ENCODE data around the gene KRTAP8-1.

Gene KRTAP8-1, protein sequence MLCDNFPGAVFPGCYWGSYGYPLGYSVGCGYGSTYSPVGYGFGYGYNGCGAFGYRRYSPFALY

DNA sequence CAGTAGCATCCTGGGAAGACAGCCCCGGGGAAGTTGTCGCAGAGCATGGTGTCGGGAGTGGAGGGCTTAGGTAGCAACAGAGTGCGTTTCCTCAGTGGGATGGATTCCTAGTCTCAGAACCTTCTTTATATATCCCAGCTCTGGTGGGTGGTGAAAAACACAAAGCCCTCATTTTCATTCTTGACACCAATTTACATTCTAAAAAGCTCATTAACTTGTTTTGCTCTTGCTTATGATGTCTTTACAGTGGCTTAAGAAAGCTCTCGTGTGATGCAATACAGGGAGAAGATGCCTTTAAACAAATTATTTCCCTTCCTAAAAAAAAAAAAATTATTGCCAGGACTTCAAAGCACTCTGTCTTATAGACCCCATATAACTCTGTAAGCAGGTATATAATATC, at the start of gene KRTAP8-1:
KRTAP8-1 (minus strand) TSS at position 101 of the 400 bp plus-strand sequence; CDS start at position 47, 54 bp downstream.
- DNase-seq: no peak

DNA sequence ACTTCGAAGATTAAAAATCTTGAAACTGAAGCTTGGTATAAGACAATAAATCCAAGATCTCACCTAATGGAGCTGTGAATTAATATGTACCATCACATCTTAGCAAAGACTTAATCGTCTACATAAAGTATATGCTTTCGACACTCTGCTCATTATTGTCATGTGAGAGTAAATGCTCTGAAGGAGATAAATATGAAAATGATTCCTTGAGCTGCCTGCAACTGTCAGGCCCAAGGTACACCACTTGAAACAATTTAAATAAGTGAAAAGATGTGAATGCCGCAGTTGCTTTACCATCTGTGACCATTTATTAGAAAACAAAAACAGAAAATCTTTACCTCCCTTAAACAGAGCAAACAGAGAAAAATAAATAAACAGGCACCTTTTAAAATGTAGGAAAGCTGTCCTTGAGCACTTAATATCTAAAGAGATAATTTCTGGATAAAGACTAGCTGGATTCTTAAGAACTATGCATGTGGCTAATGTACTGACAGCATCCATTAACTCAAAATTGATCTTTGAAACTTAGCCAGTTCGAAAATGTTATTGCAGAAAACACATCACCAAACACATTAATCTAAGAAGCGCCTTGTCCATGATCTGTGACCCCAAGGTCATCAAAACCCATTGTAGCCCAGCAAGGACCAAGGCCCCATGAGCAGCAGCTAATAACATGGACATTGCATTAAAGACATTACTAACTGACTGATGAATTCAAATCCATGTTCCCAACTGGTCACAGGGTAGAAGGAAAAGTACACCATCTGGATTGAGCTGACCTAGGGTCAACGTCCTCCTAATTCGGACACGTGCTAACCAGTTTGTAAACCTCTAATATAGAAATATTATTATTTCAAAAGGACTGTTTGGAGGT, 34.8 kb upstream of the KRTAP8-1 start:
- DNase-seq: no peak

DNA sequence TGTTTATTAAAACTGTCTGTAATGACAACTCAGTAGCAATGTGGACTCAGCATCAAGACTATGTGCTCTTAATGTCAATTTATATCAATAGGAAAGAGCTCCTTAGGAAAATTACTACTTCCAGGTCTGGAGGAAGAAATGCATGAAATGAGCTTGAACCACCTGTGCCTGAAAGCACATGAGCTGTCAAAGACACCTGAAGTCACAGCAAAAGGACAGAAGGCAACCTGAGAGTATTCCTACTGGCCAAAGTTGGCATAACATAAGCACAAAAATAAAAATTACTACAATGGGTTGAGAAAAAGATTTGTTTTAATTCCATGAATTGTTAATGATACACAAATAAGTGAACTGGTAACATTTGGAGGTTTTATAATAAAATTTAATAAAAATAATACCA, 29.9 kb upstream of the KRTAP8-1 start:
- no peak for DNase-seq

DNA sequence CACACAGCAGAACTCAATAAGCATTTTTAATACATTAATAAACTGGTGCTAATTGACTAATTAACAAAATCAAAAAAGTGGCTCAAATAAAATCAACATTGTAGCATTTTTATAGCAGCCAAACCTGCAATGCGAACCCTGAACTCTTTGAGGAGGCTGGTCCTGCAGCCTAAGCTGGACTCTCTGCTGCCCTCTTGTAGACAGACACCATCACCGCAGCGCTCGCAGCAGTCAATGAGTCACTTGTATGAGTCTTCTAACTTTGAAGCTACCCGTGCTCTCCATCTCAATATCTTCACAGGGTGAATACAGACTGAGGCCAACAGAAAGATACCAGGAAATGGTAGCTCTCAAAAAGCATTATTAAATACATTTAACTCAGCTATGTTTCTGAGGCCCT, 26.2 kb upstream of the KRTAP8-1 start:
- no peak for DNase-seq

DNA sequence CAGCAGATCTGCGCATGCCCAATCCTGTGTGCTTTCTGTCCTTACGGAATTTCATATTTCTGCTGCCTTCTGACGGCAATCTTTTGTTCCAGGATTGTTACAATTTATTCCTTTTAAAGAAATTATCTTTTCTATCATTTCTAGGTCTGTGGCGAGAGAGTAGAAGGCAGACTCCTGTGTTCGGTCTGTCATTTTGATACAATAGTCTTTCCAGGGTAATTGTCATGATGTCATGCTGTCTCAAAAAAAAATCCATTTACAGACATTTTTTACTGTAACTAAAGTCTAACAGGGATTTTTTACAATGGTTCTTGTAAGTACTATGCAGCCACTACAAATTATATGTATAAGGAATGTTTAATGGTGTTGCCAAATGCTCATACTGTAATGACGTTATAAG, 25.5 kb upstream of the KRTAP8-1 start:
- no peak for DNase-seq

DNA sequence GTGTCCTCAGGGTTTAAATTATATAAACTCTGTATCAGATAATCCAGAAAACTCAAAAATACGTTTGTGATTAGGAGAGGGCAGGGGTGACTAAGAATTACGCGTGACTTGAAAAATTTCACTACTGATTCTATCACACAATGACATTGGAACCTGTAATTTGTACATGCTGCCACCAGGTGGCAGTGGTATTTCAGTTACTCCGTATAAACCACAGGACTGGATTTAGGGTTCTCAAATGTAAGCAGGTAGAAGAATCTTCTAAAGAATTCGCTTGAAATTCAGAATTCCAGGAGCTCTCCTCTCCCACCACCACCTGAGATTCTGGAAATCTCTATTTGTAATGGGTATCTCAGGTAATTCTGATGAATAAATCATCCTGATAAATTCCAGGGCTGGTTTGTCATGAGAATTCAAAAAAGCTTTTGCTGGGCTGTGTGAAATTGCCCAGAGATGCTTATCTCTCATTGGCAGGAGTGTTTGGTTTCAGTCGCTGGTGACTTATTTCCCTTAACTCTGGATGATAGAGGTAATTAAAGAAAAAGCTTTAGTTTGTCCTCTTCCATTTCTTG, 18.2 kb upstream of the KRTAP8-1 start:
- no peak for DNase-seq

DNA sequence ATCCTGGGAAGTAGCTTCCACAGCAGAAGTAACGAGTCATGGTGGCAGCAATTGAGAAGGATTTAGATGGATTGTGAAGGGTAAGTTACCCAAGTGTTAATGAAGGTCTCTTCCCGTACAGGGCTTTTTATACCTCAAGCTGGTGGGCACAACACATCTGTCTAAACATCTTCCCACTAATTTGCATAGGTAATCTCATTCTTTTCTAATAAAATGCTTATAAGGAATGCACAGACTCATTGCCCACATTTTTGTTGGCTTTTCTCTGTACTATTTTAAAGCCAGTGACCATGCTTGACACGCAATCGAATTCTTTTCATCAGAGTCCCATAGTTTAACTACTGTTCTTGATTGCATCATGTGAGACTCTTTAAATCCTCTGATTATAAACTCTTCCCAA, 16.6 kb upstream of the KRTAP8-1 start, which contains the start of gene KRTAP7-1:
KRTAP7-1 (minus strand) TSS at position 101 of the 400 bp plus-strand sequence; CDS start at position 40, 61 bp downstream.
- no peak for DNase-seq

DNA sequence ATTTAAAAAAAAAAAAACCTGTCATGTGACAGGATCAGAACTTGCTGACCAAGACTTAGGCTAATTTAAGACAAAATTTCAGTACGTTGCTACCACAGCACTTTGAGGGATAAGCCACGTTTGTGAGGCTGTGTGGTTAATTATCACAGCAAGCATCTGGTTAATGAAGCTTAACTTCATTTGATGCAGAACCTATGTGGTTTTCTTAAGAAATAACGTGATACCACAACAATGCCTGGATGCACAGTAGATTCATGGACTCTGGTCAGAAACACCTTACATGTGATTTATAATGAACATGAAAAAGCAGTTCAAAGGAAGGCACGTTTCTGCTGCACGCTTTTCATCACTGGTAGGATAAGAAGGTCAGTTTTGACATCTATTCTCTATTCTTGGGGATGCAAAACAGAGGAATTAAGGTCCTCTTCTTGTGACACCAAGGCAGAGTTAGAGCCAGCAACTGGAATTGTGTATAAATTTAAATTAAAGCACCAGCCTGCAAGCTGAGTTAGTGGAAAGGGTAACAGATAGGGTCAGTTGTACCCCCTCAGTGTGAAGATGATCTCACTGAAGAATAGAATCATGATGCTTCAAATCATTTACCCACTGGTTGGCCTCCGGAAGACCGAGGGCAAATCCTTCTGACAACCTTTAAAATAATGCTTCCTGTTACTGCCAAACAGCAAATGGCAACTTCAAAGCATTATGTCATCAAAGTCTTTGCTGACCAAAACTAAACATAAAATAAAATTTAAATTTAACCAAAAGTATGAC, 6.0 kb upstream of the KRTAP8-1 start:
- no peak for DNase-seq

DNA sequence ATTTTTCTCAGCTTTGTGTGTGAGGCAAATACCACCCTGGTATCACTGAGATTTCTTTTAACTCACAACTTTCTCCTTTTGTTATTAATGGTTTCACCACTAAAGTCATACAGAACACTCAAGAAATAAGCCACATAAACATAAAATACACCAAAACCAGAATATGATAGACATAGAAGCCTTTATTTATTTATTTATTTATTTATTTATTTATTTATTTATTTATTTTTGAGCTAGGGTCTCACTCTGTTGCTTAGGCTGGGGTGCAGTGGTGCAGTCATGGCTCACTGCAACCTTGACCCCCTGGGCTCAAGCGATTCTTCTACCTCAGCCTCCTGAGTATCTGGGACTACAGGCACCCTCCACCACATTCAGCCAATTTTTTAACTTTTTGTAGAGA, 12.5 kb downstream of the KRTAP8-1 start:
- DNase-seq: no peak

DNA sequence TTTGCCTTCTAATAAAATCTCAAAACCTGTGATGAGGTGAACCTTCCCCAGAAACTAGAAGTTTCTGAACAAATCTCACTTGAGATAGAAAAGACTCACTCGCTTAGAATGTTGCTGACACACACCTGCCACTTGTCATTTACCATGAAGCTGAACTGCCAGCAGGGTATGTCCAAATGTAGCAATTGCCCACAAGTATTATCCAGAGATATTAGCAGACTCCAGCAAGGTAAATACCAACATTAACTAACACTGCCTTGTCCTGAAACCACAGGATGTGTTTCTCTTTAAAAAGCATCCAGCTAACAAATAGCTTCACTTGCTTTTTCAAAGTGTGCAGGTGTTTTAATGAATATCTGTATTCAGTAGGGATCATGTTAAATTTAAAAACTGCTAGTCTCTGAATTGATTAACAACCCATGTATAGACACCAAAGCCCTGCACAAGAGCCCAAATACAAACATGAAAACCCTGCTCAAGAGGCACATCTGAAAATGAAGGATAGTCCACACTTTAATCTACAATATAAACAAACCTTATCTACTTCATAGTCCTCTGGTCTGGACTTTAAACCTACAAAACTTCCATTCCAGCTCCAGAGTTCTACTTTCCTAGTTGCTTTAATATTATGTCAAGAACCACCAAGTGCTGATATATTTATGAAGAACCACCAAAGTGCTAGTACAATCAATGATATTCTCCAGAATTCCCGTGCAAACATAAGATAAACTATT, 19.3 kb downstream of the KRTAP8-1 start:
- no peak for DNase-seq

DNA sequence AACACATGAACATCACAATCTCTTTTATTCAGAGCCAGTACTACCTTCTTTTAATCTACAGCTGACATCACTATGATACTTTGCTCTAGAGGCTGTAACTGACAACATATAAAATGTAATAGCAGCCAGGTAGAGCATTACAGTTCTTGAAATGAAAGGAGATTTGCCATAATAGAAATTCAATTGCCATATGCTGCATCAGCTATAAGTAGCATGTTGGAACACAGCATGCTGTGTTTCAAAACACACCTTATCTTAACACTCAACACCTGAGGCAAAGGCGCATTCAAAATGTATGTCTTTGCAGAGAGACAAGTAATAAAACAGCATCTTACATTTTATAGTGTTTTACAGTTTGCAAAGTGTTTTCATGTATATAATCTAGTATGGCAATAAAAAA, 33.8 kb downstream of the KRTAP8-1 start:
- DNase-seq: no peak

DNA sequence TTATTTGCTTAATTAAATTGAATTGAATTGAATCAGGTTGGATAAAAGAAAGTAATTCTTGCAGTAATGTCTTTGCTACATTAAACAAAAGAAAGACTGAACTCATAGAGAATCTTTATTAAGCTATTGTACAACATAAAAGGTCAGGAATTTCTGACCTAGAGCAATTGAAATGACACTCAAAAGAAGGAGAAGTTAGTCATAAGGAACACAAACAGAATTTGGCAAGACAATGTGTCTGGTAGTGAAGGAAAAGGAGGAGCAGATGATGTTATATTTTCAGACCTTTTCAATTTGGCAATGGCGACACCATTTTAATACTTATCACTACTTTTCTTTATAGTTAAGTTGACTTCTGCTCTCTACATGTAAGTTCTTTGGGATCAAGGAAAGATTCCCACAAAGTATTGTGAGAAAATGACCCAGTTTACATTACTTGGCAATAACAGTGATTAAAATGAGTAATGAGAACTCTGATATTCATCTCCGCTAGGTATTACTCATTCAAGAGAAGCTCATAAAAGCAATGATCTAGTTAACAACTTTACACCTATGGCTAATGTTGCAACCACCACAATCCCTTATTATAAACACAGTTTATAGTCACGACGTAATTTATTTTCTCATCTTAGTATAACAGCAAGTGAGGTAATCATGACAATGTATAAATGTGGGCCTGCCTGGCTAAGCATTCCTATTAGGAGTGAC, 43.2 kb downstream of the KRTAP8-1 start:
- no peak for DNase-seq

Data from NCI-H524 treated with DMSO at 0.1 percent for 48 hours (cell line).